ENCODE results near the gene MYL5.

MYL5 gene

DNA sequence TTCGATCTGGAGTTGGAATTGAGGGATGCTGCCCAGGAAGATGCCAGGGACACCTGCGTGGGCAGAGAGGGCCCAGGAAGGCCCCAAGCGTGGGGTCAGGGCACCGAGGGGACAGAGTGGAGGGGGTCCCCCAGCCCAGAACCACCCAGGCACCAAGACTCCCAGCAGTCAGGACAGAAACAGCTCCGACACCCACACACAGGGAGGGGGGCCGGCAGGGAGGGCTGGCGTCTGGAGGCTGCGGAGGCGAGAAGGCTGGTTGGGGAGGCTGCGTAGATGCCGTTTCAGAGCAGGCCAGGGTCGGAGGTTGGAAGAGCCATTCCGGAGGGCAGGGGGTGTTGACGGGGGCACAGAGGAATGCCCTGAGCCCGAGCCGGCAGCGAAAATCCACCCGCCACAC, 23.9 kb upstream of the MYL5 start:
- intact Hi-C loops (cut with DNase I; ENCODE audit: low total_unique reads): no loop called here
- Histone ChIP-seq H3K4me1 (peaks cover 0 to 5% (median 0%) of the 10 kb centered on the region in 4 donors), H3K27me3 (peaks cover 0 to 48% of the 10 kb centered on the region in 2 donors), H3K36me3 (no peaks in the 10 kb centered on the region), H3K4me3 (no peak overlapping the region), H3K27ac (no peak overlapping the region), H3K9me3 (no peaks in the 10 kb centered on the region)
- DNase-seq: no peak
- TF ChIP-seq, protein P1, sequence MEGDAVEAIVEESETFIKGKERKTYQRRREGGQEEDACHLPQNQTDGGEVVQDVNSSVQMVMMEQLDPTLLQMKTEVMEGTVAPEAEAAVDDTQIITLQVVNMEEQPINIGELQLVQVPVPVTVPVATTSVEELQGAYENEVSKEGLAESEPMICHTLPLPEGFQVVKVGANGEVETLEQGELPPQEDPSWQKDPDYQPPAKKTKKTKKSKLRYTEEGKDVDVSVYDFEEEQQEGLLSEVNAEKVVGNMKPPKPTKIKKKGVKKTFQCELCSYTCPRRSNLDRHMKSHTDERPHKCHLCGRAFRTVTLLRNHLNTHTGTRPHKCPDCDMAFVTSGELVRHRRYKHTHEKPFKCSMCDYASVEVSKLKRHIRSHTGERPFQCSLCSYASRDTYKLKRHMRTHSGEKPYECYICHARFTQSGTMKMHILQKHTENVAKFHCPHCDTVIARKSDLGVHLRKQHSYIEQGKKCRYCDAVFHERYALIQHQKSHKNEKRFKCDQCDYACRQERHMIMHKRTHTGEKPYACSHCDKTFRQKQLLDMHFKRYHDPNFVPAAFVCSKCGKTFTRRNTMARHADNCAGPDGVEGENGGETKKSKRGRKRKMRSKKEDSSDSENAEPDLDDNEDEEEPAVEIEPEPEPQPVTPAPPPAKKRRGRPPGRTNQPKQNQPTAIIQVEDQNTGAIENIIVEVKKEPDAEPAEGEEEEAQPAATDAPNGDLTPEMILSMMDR (IDR thresholded peaks at IDR 0.05): no peak

DNA sequence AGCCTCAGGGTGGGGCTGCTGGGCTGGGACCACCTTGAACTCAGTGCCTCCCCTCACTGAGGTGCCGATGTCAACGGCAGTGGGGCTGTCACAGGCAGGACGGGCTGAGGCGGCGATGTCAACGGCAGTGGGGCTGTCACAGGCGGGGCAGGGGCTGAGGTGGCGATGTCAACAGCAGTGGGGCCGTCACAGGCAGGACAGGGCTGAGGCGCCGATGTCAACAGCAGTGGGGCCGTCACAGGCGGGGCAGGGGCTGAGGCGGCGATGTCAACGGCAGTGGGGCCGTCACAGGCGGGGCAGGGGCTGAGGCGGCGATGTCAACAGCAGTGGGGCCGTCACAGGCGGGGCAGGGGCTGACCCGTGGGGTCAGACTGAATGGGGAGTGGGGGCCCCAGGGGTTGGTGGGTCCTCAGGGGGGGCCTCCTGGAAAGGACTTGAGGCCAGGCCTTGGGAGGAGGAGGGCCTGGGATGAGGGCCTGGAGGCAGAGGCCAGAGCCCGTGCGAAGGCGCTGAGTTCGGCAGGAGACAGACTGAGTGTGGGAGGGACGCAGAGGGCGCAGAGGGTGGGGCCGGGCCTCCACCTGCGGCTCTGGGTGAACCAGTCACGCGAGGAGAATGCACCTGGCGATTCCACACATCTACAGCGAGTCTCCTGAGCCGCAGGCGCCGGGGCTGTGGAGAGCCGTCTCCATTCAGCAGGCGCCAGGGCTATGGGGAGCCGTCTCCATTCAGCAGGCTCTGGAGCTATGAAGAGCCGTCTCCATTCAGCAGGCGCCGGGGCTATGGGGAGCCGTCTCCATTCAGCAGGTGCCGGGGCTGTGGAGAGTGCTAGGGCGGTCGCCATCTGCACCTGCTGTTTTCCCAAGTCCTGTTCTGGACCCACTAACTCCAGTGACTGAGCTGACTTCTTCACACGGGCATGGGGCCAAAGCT, 23.1 kb upstream of the MYL5 start:
- no peak for DNase-seq
- intact Hi-C loops (cut with DNase I; ENCODE audit: low total_unique reads): no loop called here
- Histone ChIP-seq H3K27me3 (peaks cover 0 to 51% of the 10 kb centered on the region in 2 donors), H3K36me3 (no peaks in the 10 kb centered on the region), H3K27ac (no peak overlapping the region), H3K4me3 (no peak overlapping the region), H3K9me3 (no peaks in the 10 kb centered on the region), H3K4me1 (peaks cover 0 to 5% (median 0%) of the 10 kb centered on the region in 4 donors)
- TF ChIP-seq, protein P1 (IDR thresholded peaks at IDR 0.05): no peak

DNA sequence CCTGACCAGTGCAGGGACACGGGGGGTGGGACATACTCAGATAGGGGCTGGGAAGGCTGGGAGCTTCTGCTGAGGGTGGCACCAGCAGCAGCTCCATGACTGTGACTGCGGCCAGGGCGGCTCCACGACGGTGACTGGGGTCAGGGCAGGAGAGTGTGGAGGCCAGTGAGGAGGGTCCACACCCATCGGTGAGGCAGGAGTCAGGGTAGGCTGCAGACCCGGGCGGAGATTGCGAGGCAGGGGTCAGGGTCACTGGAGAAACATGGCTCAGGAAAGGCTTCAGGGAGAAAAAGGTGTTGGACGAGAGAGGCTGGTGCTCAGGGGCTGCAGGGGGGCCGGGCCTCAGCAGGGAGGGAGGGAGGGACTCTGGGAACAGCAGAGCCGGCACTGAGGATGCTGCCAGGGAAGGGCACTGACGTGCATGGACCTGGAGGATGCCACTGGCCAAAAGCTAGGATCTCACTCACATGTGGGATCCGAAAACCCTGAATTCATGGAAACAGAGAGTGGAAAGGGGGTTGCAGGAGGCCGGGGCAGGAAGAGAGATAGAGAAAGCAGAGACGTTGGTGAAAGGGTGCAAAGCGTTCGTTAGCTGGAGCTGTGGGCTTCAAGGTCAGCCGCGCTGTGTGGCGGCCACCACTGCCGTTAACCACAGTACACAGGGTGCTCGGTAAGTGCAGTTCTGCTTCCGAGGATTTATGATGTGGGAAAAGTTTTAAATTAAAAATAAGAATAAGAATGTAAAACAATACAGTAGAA, 22.3 kb upstream of the MYL5 start:
- Histone ChIP-seq H3K4me3 (no peak overlapping the region), H3K4me1 (peaks cover 0 to 5% (median 0%) of the 10 kb centered on the region in 4 donors), H3K36me3 (no peaks in the 10 kb centered on the region), H3K9me3 (no peaks in the 10 kb centered on the region), H3K27me3 (peaks cover 0 to 51% of the 10 kb centered on the region in 2 donors), H3K27ac (no peak overlapping the region)
- intact Hi-C loops (cut with DNase I; ENCODE audit: low total_unique reads): no loop called here
- TF ChIP-seq, protein P1 (IDR thresholded peaks at IDR 0.05): no peak
- no peak for DNase-seq

DNA sequence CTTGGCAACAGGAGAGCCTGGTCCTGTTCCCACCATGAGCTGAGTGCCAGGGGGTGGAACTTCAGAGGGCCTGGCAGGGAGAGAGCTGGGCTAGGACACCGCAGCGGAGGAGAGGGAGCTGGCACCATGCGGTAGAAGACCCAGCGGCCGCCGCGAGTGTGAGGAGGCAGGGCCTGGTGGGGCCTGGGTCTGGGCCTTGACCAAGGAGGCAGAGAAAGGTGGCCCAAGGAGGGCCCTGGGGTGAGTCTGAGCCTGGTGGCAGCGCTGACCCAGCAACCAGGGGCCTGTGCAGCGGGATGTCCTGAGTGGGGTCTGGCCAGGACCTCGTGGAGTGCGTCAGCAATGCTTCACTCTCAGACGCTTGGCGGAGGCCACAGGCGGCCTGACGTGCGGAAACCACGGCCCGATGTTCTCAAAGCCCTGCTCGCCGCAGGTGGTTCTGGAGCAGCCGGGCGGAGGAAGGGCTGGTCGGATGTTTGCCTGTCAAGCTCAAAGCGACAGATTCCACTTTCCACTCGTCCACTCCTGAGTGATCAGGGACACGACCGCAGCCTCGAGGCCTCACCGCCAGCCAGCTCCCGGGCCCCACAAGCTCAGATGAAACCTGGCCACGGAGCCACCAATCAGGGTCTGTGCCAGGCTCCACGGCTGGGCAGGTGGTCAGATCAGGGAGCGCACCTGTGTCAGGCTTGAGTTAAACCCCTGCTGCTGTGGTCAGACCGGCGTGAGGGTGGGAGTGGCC, 21.1 kb upstream of the MYL5 start:
- Histone ChIP-seq H3K27me3 (peaks cover 0 to 41% of the 10 kb centered on the region in 2 donors), H3K36me3 (no peaks in the 10 kb centered on the region), H3K4me3 (no peak overlapping the region), H3K27ac (no peak overlapping the region), H3K9me3 (no peaks in the 10 kb centered on the region), H3K4me1 (peaks cover 0 to 5% (median 0%) of the 10 kb centered on the region in 4 donors)
- DNase-seq: no peak
- TF ChIP-seq, protein P1 (IDR thresholded peaks at IDR 0.05): no peak
- intact Hi-C loops (cut with DNase I; ENCODE audit: low total_unique reads): no loop called here

DNA sequence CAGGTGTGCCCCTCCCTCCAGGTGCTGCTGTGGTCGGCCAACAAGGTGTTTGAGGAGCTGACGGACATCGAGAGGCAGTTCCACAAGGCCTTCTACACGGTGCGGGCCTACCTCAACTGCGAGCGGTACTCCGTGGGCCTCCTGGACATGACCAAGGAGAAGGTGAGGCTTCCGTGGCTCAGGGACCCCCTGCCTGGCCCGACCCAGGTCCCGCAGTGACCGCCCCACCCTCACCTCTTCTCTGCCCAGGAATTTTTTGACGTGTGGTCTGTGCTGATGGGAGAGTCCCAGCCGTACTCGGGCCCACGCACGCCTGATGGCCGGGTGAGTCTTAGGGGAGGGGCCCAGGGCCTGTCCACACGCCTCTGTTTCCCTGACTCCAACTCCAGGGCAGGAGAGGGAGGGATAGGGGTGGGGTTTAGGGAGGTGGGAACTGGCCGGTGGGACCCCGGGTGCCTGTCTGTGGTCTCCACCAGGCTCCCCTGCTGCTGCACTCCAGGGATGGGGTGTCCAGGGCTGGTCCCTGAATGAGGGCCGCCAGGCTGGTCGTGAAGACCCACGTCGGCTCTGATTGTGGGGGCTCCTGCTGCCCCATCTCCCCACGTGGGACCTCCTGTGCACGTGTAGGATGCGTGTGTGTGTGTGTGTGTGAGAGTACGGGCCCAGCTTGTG, 20.4 kb upstream of the MYL5 start:
- TF ChIP-seq, protein P1 (IDR thresholded peaks at IDR 0.05): no peak
- Histone ChIP-seq H3K27me3 (peaks cover 0 to 34% of the 10 kb centered on the region in 2 donors), H3K9me3 (no peaks in the 10 kb centered on the region), H3K4me3 (no peak overlapping the region), H3K27ac (no peak overlapping the region), H3K4me1 (peaks cover 0 to 5% (median 0%) of the 10 kb centered on the region in 4 donors), H3K36me3 (no peaks in the 10 kb centered on the region)
- DNase-seq: no peak
- intact Hi-C loops (cut with DNase I; ENCODE audit: low total_unique reads): no loop called here
